GM21529 (cell line): ENCODE data around the gene ENGASE.

Source experiments
- ATAC-seq: cut with Tn5 transposase; IDR thresholded peaks from one replicate; pipeline ENCODE4 v1.9.1; 2021; ENCODE audit not compliant: unreplicated experiment

The ENGASE gene

DNA sequence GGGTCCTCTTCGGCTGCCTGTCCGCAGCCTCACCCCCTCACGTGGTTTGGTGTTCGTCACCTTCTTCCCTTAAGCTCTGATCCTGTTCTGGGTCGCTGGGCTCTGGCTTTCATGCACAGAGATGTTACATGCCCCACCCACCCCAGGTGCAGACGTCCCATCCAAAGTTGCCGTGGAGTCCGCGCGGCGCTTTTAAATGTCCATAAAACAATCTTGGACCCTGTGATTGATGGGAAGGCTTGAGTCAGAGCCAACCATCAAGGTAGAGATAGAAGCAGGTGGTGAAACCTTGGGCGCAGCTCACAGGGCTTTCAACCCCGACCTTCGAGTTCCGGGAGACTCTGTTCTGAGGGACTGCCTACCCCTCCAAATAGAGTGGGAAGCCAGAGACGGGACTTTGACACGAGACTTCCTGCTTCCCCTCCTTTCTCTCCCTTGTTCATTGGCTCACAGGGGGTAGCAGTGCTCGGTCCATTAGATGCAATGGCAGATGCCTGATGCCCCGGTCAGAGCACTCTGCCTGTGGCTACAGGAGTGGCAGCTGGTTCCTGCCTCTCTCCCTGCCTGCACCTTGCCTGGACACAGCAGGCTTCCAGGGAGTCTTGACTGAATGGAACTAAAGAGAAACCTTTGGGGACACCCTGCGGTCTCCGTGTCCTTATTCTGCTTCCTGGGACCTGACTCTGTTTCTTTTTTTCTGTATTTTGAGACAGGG is 4.0 kb downstream of the ENGASE start:
- ATAC-seq, result no peak

DNA sequence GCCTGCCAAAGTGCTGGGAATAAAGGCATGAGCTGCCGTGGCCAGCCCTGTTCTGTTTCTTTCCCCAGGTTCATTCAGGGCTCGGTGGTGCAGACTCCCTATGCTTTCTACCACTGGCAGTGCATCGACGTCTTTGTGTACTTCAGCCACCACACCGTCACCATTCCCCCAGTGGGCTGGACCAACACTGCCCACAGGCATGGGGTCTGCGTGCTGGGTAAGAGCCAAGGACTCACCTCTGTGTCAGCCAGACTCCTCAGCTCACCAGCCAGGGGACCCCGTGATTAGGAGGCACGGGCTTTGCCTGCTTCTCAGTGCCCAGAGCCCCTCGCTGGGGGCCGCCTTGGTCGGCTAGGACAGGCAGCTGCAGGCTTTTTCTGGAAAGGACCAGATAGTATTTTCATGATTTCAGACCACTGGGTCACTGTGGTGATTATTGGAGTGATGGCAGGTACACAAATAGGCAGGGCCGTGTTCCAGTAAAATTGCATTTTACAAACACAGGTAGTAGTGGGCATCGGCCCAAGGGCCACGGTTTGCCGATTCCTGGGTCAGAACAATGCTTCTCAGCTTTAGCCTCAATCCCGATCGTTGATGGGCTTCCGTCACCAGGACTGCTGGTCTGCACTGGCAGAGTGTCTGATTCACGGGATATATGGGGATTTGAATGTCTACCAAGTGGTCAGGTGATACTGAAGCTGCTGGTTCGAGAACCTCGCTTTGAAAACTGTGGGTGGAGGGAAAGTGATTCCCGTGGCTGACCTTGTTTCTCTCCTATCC is 5.0 kb downstream of the ENGASE start:
- ATAC-seq, result no peak

DNA sequence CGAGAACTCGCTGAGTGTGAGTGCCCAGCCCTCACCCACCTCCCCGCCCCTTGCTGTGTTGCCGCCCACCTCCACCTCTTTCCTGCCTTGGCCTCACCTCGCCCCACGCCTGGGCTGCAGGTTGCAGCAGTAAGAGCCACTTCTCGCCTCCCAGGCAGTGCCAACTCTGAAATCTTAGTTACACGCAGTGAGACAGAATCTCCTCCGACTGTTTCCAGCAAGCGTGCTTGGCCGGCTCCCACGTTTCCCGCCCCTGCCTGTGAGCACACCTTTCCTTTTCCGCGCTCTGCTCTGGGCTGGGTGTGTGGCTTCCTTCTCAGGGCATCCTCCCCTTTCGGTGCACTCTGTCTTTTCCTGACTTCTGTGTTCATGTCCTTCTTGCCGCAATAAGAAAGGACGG is 5.7 kb downstream of the ENGASE start:
- ATAC-seq, result no peak

DNA sequence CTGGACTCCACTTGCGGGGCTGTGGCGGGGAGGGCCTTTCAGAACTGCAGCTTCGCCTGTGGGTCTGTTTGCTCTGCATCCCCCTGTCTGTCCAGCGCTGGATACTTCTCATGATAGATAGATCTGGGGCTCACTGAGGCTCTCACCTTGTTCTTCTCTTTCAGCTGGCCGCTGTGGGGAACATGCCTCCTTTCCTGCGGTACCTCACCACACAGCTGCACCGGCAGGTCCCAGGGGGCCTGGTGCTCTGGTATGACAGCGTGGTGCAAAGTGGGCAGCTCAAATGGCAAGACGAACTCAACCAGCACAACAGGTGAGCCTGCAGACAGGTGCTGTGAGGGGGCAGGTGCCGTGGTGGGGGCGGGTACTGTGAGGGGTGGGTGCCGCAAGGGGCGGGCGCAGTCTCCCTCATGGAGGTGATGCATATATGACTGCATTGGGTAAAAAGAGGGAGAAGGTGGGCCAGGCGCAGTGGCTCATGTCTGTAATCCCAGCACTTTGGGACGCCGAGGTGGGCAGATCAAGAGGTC is 6.2 kb downstream of the ENGASE start:
- no peak for ATAC-seq

DNA sequence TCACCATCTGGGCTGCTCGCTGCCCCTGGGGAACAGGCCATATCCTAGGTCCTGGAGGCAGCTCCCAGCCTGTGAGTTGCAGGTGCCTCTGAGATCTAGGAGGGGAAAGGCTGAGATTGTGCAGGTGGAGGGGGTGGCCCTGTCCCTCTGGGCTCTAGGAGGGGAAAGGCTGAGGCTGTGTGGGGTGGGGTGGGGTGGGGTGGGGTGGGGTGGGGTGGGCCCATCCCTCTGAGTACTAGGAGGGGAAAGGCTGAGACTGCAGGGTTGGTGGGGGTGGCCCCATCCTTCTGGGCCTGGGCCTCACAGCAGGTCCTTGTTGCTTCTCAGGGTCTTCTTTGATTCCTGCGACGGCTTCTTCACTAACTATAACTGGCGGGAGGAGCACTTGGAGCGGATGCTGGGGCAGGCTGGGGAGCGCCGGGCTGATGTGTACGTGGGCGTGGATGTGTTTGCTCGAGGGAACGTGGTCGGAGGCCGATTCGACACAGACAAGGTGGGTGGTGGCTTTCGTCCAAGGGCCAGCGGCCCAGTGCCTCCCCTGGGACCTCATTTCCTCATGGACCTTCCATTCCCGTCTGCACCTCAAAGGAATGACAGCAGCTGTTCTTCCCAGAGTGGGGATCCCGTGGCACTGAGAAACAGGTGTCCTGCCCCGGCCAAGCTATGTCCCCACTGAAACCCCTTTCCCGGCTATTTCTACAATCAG is 7.1 kb downstream of the ENGASE start:
- no peak for ATAC-seq

DNA sequence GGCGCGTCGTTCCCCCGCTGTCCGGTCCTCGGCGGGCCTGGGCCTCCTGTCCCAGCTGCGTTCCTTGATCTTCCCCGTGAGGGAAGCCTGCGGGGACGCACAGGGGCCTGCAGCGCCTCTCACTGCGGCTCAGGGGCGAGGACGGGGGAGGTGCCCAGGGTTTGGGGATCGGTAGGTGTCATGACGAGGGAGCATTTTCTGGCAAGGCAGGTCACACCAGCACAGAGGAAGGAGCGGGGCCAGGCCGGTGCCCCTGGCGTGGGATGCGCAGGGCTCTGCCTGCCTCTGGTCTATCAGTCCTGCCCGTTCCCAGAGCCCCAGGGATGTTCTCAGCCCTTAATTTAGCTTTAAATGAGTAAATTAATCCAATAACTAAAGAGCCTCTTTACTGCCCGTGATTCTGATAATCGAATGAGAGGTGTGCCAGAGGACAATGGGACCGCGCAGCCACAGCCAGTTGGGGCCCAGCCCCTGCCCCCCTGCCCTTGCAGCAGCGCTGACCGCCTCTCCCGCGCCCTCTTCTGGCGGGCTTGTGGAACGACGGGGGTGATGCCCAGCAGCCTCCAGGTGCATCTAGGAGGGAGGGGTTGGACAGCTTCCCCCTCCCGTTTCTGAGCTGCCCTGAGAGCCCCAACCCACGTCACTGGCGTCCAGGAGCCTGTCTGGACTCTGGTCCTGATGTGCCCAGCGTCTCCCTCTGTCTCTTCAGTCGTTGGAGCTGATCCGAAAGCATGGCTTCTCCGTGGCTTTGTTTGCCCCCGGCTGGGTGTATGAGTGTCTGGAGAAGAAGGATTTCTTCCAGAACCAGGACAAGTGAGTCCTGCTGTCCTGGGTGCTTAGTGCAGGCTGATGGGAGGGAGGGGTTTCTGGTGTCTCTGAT is 7.9 kb downstream of the ENGASE start:
- ATAC-seq, result no peak

DNA sequence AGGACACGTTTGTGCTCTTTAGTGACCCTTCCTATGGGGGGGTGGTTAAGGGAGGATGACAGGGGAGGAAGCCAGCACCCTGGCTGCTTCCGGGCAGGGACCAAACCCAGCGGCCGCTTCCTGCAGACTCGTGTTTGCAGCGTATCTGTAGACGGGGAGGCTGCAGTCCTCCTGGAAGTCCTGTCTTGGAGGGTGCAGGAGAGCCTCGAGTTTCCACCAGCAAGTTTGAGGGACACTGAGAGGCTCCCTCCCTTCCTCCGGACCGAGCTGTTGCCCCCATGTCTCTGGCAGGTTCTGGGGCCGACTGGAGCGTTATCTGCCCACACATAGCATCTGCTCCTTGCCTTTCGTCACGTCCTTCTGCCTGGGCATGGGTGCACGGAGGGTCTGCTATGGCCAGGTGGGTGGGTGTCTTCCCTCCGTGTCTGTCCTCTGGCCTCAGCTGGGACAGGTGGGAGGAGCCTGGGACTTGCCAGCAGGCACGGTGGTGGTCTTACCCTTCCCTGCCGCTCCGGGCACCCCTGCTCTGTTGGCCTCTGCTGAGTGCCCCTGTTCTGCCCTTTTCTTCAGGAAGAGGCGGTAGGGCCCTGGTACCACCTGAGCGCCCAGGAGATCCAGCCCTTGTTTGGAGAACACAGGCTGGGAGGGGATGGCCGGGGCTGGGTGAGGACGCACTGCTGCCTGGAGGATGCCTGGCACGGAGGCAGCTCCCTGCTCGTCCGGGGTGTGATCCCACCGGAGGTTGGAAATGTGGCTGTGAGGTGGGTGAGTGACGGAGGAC is 8.8 kb downstream of the ENGASE start:
- ATAC-seq, result no peak

DNA sequence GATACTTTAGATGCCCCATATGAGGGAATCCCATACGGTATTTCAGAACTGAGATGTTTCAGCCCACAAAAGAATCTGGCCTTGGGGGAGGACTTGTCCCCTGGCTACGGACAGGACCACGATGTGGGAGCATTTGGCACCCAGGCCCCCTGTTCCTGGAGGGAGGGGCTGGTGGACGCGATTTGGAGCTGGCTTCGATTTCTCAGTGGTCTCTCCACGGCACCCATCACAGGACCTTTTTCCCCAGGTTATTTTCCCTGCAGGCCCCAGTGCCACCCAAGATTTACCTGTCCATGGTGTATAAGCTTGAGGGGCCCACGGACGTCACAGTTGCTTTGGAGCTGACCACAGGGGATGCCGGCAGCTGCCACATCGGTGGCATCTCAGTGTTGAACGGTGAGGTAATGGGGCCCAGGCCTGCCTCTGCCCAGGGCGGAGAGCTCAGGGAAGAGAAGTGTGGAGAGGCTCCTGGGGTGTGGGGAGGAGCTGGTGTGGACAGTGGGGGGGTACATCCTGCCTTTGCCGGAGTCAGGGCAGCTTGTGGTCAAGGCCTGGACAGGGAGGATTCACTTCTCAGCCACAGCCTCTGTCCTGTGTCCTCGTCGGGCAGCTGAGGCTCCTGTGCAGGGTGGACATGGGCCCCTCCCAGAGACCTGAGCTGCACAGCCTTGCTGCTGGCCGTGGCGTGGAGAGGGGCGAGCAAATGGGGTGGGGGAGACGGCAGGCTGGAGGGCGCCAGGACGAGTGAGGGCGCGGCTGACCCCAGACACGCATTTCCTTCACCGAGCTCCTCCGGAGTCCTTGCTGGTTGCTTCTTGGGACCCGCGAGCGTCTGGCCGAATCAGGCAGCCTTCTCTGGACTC is 9.9 kb downstream of the ENGASE start:
- no peak for ATAC-seq

DNA sequence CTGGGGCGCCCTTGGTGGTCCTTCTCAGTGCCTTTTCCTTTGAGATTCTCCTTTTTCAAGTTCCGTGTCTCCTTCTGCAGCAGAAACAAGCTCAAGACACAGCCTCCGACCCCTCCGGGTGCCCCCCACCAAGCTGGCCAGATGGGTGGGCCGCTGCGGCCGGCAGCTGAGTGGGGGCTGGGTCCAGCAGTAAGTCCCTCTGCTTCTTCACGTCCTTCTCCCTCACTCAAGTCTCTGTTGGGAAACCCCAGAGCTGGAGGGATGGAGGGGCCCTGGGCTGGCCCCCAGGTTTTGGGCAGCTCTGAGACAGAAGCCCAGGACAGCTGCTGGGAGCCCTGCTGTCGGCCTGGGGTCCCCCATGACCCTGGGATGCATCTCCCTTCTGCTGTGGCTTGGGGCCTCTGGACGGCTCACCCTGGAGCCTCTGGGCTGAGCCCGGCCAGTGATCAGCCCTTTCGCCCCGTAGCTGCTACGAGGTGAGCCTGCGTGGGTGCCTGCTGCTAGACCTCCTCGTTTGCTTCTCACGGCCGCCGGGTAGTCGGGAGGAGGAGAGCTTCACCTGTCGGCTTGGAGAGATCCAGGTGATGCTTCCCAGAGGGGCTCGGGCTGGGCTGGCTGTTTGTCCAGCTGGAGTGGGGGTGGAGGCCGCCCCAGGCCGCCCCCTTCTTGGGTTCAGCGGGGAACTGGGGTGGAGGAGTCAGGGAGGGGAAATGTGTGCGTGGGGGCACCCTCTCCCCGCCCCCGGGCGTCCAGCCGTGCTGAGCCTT is 10.7 kb downstream of the ENGASE start:
- no peak for ATAC-seq

DNA sequence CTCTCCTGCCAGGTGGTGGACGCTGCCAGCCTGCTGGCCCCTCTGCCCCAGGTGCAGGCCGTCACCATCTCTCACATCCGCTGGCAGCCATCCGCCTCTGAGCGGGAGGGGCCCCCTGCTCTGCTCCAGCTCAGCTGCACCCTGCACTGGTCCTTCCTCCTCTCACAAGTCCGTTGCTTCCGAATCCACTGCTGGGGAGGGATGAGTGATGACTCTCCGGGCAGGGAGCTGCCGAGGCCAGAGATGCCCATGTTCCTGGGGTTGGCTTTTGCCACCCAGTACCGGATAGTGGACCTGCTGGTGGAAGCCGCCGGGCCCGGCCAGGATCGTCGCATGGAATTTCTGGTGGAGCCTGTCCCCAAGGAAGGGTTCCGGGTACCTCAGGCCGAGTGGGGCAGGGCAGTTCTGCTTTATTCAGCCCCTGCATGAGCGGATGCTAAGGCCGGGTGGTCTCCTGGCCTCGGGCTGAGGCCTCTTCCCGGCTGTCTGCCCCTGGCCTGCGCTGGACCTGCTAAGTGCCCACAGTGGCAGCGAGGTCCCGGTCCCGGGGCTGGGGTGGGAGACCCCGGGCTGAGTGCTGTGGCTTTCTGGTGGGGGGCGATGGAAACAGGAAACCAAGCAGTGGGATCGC is 11.4 kb downstream of the ENGASE start:
- ATAC-seq, result no peak

DNA sequence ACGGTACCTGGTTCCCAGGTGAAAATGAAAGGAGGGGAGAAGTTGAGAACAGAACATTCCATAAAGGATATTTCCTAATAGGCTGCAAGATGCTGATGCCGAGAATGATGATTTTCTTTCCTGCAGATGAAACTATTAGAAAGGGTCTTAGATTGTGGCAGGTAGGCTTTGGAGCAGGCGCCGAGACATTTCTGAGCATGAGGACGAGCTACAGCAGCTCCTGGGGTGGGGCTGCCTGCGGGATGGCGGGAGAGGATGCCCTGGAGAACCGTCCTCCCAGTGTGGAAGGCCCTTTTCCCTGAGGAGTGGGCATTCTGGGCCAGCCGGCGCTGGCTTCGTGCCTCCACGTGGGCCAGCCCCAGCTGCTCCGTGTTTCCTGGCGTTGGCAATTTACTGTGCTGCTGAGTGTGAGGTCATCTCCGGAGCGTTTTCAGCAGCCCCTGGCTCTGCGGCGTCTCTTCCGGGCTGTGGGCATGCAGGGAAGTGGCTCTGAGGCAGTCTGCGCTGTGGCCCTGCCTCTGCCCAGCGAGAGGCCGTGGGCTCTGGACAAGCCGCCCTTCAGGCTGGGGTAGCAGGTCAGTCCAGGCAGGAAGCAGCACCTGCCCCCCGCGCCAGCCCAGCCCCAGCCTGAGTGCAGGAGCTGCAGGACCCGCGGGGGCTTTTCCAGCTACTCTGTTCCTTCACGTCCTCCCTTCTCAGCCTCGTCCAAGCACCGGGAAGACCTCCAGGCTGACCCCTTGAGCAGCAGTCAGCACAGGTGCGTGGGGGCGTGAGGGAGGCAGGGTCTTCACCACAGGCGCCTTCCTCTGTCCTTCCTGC is 12.2 kb downstream of the ENGASE start:
- ATAC-seq, result no peak

DNA sequence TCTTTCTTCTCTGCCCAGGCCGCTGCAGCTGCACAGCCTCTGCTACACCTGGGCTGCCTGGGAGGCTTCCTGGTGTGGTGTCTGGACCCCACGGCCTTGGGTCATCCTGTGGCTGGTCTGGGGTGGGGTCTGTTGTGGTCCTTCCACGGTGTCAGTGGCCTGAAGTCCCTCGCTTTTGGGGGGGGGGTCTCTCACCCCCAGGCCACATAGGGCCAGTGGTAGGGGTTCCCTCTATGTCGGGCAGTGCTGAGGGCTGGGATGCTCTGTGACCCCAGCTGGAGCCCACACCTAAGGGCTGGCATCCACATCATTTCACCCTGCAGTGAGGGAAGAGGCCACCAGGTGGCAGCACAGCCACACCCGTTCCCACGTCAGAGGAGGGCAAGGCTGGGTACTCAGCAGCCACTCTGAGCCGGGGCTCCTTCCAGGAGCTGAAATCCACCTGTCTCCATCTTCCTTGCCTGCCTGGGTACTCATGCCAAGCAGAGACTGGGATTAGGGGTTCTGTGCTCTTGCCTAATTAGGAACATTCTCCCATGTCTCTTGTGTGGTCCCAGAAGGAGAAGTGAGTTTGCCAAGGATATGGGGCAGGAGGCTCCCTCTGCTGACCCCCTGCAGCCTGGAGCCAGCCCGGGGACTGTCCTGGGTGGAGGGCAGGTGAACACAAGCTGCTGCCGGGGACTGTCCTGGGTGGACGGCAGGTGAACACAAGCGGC is 13.0 kb downstream of the ENGASE start:
- no peak for ATAC-seq

DNA sequence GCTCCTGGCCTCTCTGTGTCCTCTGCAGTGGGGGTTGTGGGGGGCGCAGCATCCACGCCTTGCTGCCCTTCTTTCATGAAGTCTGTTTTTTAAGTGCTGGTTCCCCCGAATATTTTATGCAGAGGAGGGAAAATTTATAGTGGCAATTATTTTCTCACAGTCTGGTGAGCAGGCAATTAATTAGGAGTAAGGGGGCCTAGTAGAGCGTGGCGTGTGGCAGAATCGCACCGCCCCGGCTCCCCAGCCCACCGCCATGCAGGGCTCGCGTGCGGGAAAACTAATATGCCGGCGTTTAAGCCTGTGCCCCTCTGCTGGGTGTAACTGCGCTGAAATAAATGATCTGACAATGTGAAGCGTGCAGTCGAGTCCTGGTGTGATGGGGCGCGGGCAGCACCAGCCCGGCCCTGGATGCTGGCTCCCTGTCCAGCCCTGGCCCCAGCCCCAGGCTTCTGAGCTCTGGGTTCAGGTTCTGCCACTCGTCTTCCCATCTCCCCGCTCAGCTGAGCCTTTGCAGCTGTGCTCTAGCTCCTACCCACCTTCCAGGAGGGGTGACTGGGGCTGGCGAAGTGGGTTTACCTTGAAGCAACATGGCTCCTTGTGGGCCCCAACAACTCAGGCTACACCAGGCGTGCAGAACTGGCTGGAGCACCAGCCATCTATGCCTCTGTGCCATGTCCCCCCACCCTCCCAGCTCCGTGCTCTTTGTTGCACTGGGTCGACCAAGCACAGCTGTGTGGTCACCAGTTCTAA is 13.8 kb downstream of the ENGASE start:
- no peak for ATAC-seq

DNA sequence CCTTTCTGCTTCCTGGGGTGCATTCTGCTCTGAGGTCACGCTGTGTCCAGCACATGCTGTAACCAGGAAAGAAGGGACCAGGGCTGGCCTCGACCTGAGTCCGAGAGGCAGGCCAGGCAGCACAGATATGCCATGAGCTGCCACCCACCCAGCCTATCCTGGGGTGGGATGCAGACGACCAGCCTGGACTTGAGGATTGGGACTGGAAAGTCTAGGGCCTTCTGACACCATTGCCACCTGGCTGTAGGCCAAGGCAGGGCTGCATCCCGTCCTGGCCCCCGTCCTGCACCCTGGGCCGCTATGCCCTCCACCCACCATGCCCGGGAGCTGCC is 14.3 kb downstream of the ENGASE start:
- no peak for ATAC-seq

DNA sequence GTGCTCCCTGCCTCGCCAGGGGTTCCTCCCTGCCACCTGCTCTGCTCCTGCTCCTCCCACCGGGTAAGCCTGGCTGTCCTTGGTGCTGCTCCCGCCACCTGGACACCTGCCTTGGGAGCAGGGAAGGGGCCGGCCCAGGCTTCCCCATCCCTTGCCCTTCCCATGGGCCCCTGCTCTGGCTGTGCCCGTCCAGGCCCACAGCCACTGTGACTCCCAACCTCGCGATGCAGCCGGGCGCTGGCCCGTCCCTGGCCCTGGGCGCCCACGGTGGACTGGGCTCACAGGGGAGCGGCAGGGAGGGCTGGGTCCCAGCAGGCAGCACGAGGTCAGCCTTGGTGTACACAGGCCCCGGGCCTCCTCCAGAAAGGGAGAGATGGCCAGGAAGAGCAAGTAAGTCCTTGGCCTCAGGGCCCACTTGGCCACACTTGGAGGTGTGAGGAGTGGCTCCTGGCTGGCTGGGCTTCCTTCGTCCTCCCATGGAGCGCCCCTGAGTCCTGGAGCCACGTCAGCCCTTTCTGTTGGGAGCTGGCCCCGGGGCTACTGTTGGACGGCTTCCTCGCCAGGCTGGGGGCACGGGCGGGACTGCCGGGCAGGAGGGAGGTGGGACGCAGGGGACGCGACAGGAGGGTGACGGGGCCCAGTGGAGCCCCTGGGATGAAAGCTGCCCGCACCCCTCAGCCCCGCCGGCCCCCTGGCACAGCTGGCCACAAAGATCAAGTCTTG is 15.3 kb downstream of the ENGASE start:
- ATAC-seq, result no peak
